Embryonic facial prominence (tissue), 1 donor: ENCODE measurements around the gene ATP5MC2.
A peak's percentile ranks its signal among the peaks of the same experiment; 100 is the strongest.
"Not testable (repeated sequence)": the region's sequence is repeated elsewhere in the genome, so short reads cannot be mapped to it uniquely, and the experiment has no call there.

ENCODE experiments used
- DNase-seq: peaks from one replicate; pipeline ENCODE4 v3.0.0-alpha.2; 2016; ENCODE audit errors: extremely low spot score

The ATP5MC2 gene

GRCh38 chr12:53675701-53676607 is at the start of gene ATP5MC2:
Gene ATP5MC2 (minus strand): TSS chr12:53676083. CDS start chr12:53672614, 3,469 bp downstream.
- peak; percentile 98 for DNase-seq

- no peak for DNase-seq
Measured at GRCh38 chr12:53722450-53723041, 46.7 kb upstream of the ATP5MC2 start.

GRCh38 chr12:53720946-53721345 is 45.1 kb upstream of the ATP5MC2 start:
- no peak for DNase-seq

- DNase-seq = no peak
Measured at GRCh38 chr12:53719649-53720048, 43.8 kb upstream of the ATP5MC2 start.

- DNase-seq = not testable (repeated sequence)
Measured at GRCh38 chr12:53718567-53718966, 42.7 kb upstream of the ATP5MC2 start.

- DNase-seq = no peak
Measured at GRCh38 chr12:53717319-53717718, 41.4 kb upstream of the ATP5MC2 start.

GRCh38 chr12:53714004-53714403 is 38.1 kb upstream of the ATP5MC2 start:
- DNase-seq = no peak

GRCh38 chr12:53713516-53713915 is 37.6 kb upstream of the ATP5MC2 start:
- no peak for DNase-seq

- DNase-seq = no peak
Measured at GRCh38 chr12:53712059-53712643, 36.3 kb upstream of the ATP5MC2 start.

- no peak for DNase-seq
Measured at GRCh38 chr12:53710091-53710490, 34.2 kb upstream of the ATP5MC2 start.

- no peak for DNase-seq
Measured at GRCh38 chr12:53709671-53710070, 33.8 kb upstream of the ATP5MC2 start.

GRCh38 chr12:53706080-53706479 is 30.2 kb upstream of the ATP5MC2 start:
- DNase-seq = no peak

GRCh38 chr12:53703756-53704155 is 27.9 kb upstream of the ATP5MC2 start:
- no peak for DNase-seq

GRCh38 chr12:53701518-53702264 is 25.8 kb upstream of the ATP5MC2 start:
- peak; percentile 20 for DNase-seq

- no peak for DNase-seq
Measured at GRCh38 chr12:53700567-53700966, 24.7 kb upstream of the ATP5MC2 start.

GRCh38 chr12:53699678-53700025 is 23.8 kb upstream of the ATP5MC2 start:
- no peak for DNase-seq

- no peak for DNase-seq
Measured at GRCh38 chr12:53698948-53699677, 23.2 kb upstream of the ATP5MC2 start.

- no peak for DNase-seq
Measured at GRCh38 chr12:53696655-53697331, 20.9 kb upstream of the ATP5MC2 start.

- peak; percentile 43 for DNase-seq
Measured at GRCh38 chr12:53696285-53696654, 20.4 kb upstream of the ATP5MC2 start.

- DNase-seq = no peak
Measured at GRCh38 chr12:53695152-53696145, 19.6 kb upstream of the ATP5MC2 start.
